ENCODE results near the gene CHST3. TPM values are rescaled to one million over a fixed set of nuclear protein-coding genes. Genes with fewer than 3 reads are reported as not detected.

The CHST3 gene
- total RNA-seq, 4 donors from 2014 or later = 27.9 to 54.2 (median 34.2) TPM

GRCh38 chr10:72035252-72035887 lies 71.2 kb downstream of the CHST3 start:
- no peak for ATAC-seq (ENCODE audit: low FRiP score)
- TF ChIP-seq CTCF (IDR thresholded peaks at IDR 0.05) = no peak

GRCh38 chr10:72037266-72037665 lies 73.1 kb downstream of the CHST3 start:
- ATAC-seq (ENCODE audit: low FRiP score) (no peak), DNase-seq (ENCODE audit: low spot score) (no peak)
- TF ChIP-seq CTCF (IDR thresholded peaks at IDR 0.05) = no peak

More at GRCh38 chr10:72035252-72035887, 71.2 kb downstream of the CHST3 start:
- no peak for DNase-seq (ENCODE audit: low spot score)

GRCh38 chr10:72037811-72038210 lies 73.6 kb downstream of the CHST3 start:
- TF ChIP-seq CTCF (IDR thresholded peaks at IDR 0.05) = no peak
- ATAC-seq (ENCODE audit: low FRiP score) = no peak

GRCh38 chr10:72038458-72039001 lies 74.3 kb downstream of the CHST3 start:
- DNase-seq (ENCODE audit: low spot score) = no peak
- no peak for TF ChIP-seq CTCF (IDR thresholded peaks at IDR 0.05)
- ATAC-seq (ENCODE audit: low FRiP score) = no peak

More at GRCh38 chr10:72037811-72038210, 73.6 kb downstream of the CHST3 start:
- no peak for DNase-seq (ENCODE audit: low spot score)

GRCh38 chr10:72039377-72039776 lies 75.2 kb downstream of the CHST3 start:
- DNase-seq (ENCODE audit: low spot score) (no peak), ATAC-seq (ENCODE audit: low FRiP score) (no peak)
- TF ChIP-seq CTCF (IDR thresholded peaks at IDR 0.05) = no peak

GRCh38 chr10:72041491-72041890 lies 77.3 kb downstream of the CHST3 start:
- no peak for ATAC-seq (ENCODE audit: low FRiP score)
- TF ChIP-seq CTCF (IDR thresholded peaks at IDR 0.05) = no peak
- no peak for DNase-seq (ENCODE audit: low spot score)
